ENCODE data around the gene INSIG1.

INSIG1 gene

GRCh38 chr7:155356323-155357105 lies 58.8 kb downstream of the INSIG1 start:
- H3K79me2 ChIP-seq (ENCODE audit: insufficient read depth, low read length), result no peaks in the 10 kb centered on the region
- no peak overlapping the region for H3K9ac ChIP-seq (ENCODE audit: low read length)
- TF ChIP-seq CTCF (IDR thresholded peaks at IDR 0.05; ENCODE audit: low read length) (peak; percentile 45), EZH2 (IDR thresholded peaks at IDR 0.05; ENCODE audit: borderline replicate concordance, low read length) (no peak)
- H3F3A ChIP-seq (ENCODE audit: insufficient read depth, low read length), result no peaks in the 10 kb centered on the region
- peaks cover 9% of the 10 kb centered on the region for H3K4me1 ChIP-seq (ENCODE audit: insufficient read depth, low read length, severe bottlenecking)
- no peaks in the 10 kb centered on the region for H3K36me3 ChIP-seq (ENCODE audit: insufficient read depth, low read length)
- H3K27ac ChIP-seq (ENCODE audit: low read depth, low read length, poor library complexity, severe bottlenecking), result no peak overlapping the region
- peaks cover 14% of the 10 kb centered on the region; the same call in 1 of the 2 replicates for H3K27me3 ChIP-seq (ENCODE audit: insufficient read depth, low read length)
- no peak overlapping the region for H3K4me2 ChIP-seq (ENCODE audit: low read length)
- no peak overlapping the region for H3K4me3 ChIP-seq (ENCODE audit: low read depth, low read length, poor library complexity, severe bottlenecking)
- H2AFZ ChIP-seq (ENCODE audit: low read length), result no peak overlapping the region
- H4K20me1 ChIP-seq (ENCODE audit: insufficient read depth, low read length), result no peaks in the 10 kb centered on the region
- H3K9me2 ChIP-seq (ENCODE audit: low read depth, low read length), result no peaks in the 10 kb centered on the region
- no peaks in the 10 kb centered on the region for H3K9me3 ChIP-seq (ENCODE audit: low read length)

GRCh38 chr7:155357573-155358041 lies 59.9 kb downstream of the INSIG1 start:
- Histone ChIP-seq H3K79me2 (ENCODE audit: insufficient read depth, low read length) (no peaks in the 10 kb centered on the region), H3K4me1 (ENCODE audit: insufficient read depth, low read length, severe bottlenecking) (peaks cover 9% of the 10 kb centered on the region), H3K4me3 (ENCODE audit: low read depth, low read length, poor library complexity, severe bottlenecking) (no peak overlapping the region), H3K9me3 (ENCODE audit: low read length) (no peaks in the 10 kb centered on the region), H3K9me2 (ENCODE audit: low read depth, low read length) (no peaks in the 10 kb centered on the region), H3K27me3 (ENCODE audit: insufficient read depth, low read length) (peaks cover 13% of the 10 kb centered on the region; the same call in 1 of the 2 replicates), H3K27ac (ENCODE audit: low read depth, low read length, poor library complexity, severe bottlenecking) (no peak overlapping the region), H3F3A (ENCODE audit: insufficient read depth, low read length) (no peaks in the 10 kb centered on the region), H3K4me2 (ENCODE audit: low read length) (no peak overlapping the region), H2AFZ (ENCODE audit: low read length) (no peak overlapping the region), H3K9ac (ENCODE audit: low read length) (no peak overlapping the region), H3K36me3 (ENCODE audit: insufficient read depth, low read length) (no peaks in the 10 kb centered on the region), H4K20me1 (ENCODE audit: insufficient read depth, low read length) (no peaks in the 10 kb centered on the region)
- TF ChIP-seq CTCF (IDR thresholded peaks at IDR 0.05; ENCODE audit: low read length) (no peak), EZH2 (IDR thresholded peaks at IDR 0.05; ENCODE audit: borderline replicate concordance, low read length) (no peak)

- Histone ChIP-seq H3K27ac (ENCODE audit: low read depth, low read length, poor library complexity, severe bottlenecking) (no peak overlapping the region), H3K79me2 (ENCODE audit: insufficient read depth, low read length) (no peaks in the 10 kb centered on the region), H3K4me1 (ENCODE audit: insufficient read depth, low read length, severe bottlenecking) (peaks cover 9% of the 10 kb centered on the region), H4K20me1 (ENCODE audit: insufficient read depth, low read length) (no peaks in the 10 kb centered on the region), H3K9ac (ENCODE audit: low read length) (no peak overlapping the region), H2AFZ (ENCODE audit: low read length) (no peak overlapping the region), H3K27me3 (ENCODE audit: insufficient read depth, low read length) (peaks cover 13% of the 10 kb centered on the region; the same call in 1 of the 2 replicates), H3K4me2 (ENCODE audit: low read length) (no peak overlapping the region), H3K9me2 (ENCODE audit: low read depth, low read length) (no peaks in the 10 kb centered on the region), H3F3A (ENCODE audit: insufficient read depth, low read length) (no peaks in the 10 kb centered on the region), H3K4me3 (ENCODE audit: low read depth, low read length, poor library complexity, severe bottlenecking) (no peak overlapping the region), H3K9me3 (ENCODE audit: low read length) (no peaks in the 10 kb centered on the region), H3K36me3 (ENCODE audit: insufficient read depth, low read length) (no peaks in the 10 kb centered on the region)
- TF ChIP-seq EZH2 (IDR thresholded peaks at IDR 0.05; ENCODE audit: borderline replicate concordance, low read length), result no peak
- TF ChIP-seq CTCF (IDR thresholded peaks at IDR 0.05; ENCODE audit: low read length), result no peak
Measured at GRCh38 chr7:155358066-155358947, 60.6 kb downstream of the INSIG1 start.
